Astrocyte (in vitro differentiated cells and primary cell): ENCODE measurements around the gene DCTN5.

ENCODE experiments used
- EZH2 ChIP-seq: IDR thresholded peaks from 2 replicates; pipeline ENCODE4 v1.6.1; 2012; ENCODE audit warnings: mild to moderate bottlenecking, low read length, inconsistent platforms; ENCODE audit not compliant: insufficient read depth
- TF ChIP-seq, protein P1 (sequence below): IDR thresholded peaks from 2 replicates; pipeline ENCODE4 v1.5.1; 2011; ENCODE audit warnings: low read depth, mild to moderate bottlenecking, inconsistent platforms, low read length, moderate library complexity; ENCODE audit not compliant: insufficient read depth

DNA sequence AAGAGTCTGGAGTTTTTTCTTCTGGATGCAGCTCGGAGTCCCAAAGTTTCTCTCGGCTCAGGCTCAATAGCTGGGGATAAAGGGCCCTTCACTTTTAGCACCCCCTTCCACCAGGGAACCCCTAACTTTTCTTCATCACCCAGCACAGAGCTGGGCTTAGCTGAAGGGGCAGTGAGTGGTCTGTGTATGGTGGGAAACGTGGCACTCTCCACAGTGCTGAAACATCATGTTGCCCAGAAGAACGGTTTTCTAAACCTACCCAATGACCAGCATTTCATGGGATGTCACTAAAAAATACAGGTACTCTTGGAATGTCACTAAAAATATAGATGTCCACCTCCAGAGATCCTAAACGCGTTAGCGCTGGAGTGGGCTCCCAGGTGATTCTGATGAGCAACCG lies 59.8 kb downstream of the DCTN5 start:
- TF ChIP-seq, protein P1, sequence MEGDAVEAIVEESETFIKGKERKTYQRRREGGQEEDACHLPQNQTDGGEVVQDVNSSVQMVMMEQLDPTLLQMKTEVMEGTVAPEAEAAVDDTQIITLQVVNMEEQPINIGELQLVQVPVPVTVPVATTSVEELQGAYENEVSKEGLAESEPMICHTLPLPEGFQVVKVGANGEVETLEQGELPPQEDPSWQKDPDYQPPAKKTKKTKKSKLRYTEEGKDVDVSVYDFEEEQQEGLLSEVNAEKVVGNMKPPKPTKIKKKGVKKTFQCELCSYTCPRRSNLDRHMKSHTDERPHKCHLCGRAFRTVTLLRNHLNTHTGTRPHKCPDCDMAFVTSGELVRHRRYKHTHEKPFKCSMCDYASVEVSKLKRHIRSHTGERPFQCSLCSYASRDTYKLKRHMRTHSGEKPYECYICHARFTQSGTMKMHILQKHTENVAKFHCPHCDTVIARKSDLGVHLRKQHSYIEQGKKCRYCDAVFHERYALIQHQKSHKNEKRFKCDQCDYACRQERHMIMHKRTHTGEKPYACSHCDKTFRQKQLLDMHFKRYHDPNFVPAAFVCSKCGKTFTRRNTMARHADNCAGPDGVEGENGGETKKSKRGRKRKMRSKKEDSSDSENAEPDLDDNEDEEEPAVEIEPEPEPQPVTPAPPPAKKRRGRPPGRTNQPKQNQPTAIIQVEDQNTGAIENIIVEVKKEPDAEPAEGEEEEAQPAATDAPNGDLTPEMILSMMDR = no peak
- no peak for TF ChIP-seq EZH2
